K562 (cell line): Measurements from ENCODE around the gene DDX51. TPM values are rescaled to one million over a fixed set of nuclear protein-coding genes. Genes with fewer than 3 reads are reported as not detected.

Source experiments
- ATAC-seq: fragments of 200-7000 bp; cut with Tn5 transposase; 3 replicates; pipeline ENCODE4 v1.9.1; 2020; ENCODE audit warnings: moderate library complexity
- BruUV-seq: library from RNA; stranded (reverse); fragments of 400-500 nt; replicated peaks from 2 replicates; lab custom pipeline; 2021; lab: Mats Ljungman, UMichigan
- CTCF ChIA-PET: fragments of 300-600 bp; formaldehyde crosslinking; extraction: SDS; loops from one replicate; lab custom pipeline; 2021; ENCODE audit warnings: low intra/inter-chr PET ratio; lab: Yijun Ruan, JAX
- POLR2A ChIA-PET: fragments of 300-600, 350-650 bp; sonication (Branson Sonifier 250); formaldehyde crosslinking; extraction: SDS; loops from one replicate; lab custom pipeline; 2021; ENCODE audit warnings: antibody characterized with exemption, inconsistent platforms; lab: Yijun Ruan, JAX
- DNase-seq, 4 experiments: peaks; one replicate each; pipeline versions ENCODE4 v3.0.0 to v3.0.0-alpha.2; 2011 to 2018; ENCODE audit warnings: low spot score in 3 of 4, mixed read lengths in 3 of 4; ENCODE audit errors: extremely low read depth in 1 of 4
- FAIRE-seq: peaks from 2 replicates; lab custom pipeline; 2011; peaks lifted over from hg19 to GRCh38; lab: Jason Lieb, UNC
- H2AFZ ChIP-seq: 2 replicates; pipeline ENCODE4 v1.6.0; 2011; ENCODE audit warnings: low read depth, low read length, control low read depth, inconsistent platforms
- H3K27ac ChIP-seq: fragments of 200-600 bp; 3 replicates; pipeline ENCODE4 v1.8.0; 2011; ENCODE audit warnings: low read depth, mild to moderate bottlenecking, control low read depth, inconsistent platforms, low read length, moderate library complexity, mixed read lengths; ENCODE audit errors: extremely low read depth
- H3K27me3 ChIP-seq, 2 experiments: fragments of 300-600 bp in 1 of 2; 2 replicates in 1 of 2; 3 replicates in 1 of 2; pipeline versions ENCODE4 v1.6.0 to v1.8.0; 2011; ENCODE audit warnings: inconsistent platforms in 2 of 2, low read length in 2 of 2, mild to moderate bottlenecking in 1 of 2, mixed read lengths in 1 of 2, moderate library complexity in 1 of 2; ENCODE audit not compliant: control insufficient read depth in 2 of 2, insufficient read depth in 2 of 2
- H3K36me3 ChIP-seq: fragments of 300-600 bp; 3 replicates; pipeline ENCODE4 v1.8.0; 2011; ENCODE audit warnings: mild to moderate bottlenecking, low read length, inconsistent platforms; ENCODE audit not compliant: control insufficient read depth, insufficient read depth
- H3K4me1 ChIP-seq, 2 experiments: fragments of 200-600 bp in 1 of 2; replicated peaks in 1 of 2; 2 replicates in 1 of 2; 3 replicates in 1 of 2; pipeline versions ENCODE4 v1.5.1 to v1.8.0; 2011; ENCODE audit warnings: inconsistent platforms in 2 of 2, low read length in 2 of 2, mild to moderate bottlenecking in 1 of 2, mixed read lengths in 1 of 2, moderate library complexity in 1 of 2; ENCODE audit not compliant: control insufficient read depth in 2 of 2, insufficient read depth in 2 of 2
- H3K4me2 ChIP-seq: 2 replicates; pipeline ENCODE4 v1.6.1; 2011; ENCODE audit warnings: low read length, control low read depth, inconsistent platforms, mixed read lengths; ENCODE audit not compliant: insufficient read depth
- H3K4me3 ChIP-seq: fragments of 200-600 bp; sonication (generic), shearing (Covaris generic); 2 replicates; pipeline ENCODE4 v1.5.1; 2016; ENCODE audit warnings: control low read depth, inconsistent platforms
- H3K79me2 ChIP-seq: fragments of 200-600 bp; 3 replicates; pipeline ENCODE4 v1.8.0; 2011; ENCODE audit warnings: low read length, inconsistent platforms; ENCODE audit not compliant: control insufficient read depth, insufficient read depth
- H3K9ac ChIP-seq, 2 experiments: 2 replicates each; pipeline versions ENCODE4 v1.6.0 to v1.6.1; 2011; ENCODE audit warnings: low read depth in 2 of 2, low read length in 2 of 2, control low read depth in 1 of 2, inconsistent platforms in 1 of 2, mild to moderate bottlenecking in 1 of 2, mixed read lengths in 1 of 2; ENCODE audit not compliant: insufficient read depth in 1 of 2
- H3K9me1 ChIP-seq: one replicate; pipeline ENCODE4 v1.6.0; 2011; ENCODE audit warnings: inconsistent platforms, mild to moderate bottlenecking, low read length, moderate library complexity; ENCODE audit not compliant: control insufficient read depth, insufficient read depth
- H3K9me3 ChIP-seq: replicated peaks from 2 replicates; pipeline ENCODE4 v1.5.1; 2011; ENCODE audit warnings: low read depth, low read length, inconsistent platforms; ENCODE audit not compliant: control insufficient read depth, insufficient read depth
- H4K20me1 ChIP-seq: replicated peaks from 2 replicates; pipeline ENCODE4 v1.6.1; 2011; ENCODE audit warnings: low read length, inconsistent platforms, mixed read lengths; ENCODE audit not compliant: control insufficient read depth, insufficient read depth
- CTCF ChIP-seq, 3 experiments: IDR thresholded peaks in 2 of 3; conservative IDR thresholded peaks in 1 of 3; 2 replicates each; pipeline ENCODE4 v1.5.1; 2011 to 2012; ENCODE audit warnings: low read length in 3 of 3, mild to moderate bottlenecking in 3 of 3, control low read depth in 2 of 3, improper control_type of control experiment in 1 of 3, inconsistent platforms in 1 of 3, low read depth in 1 of 3, mixed read lengths in 1 of 3, moderate library complexity in 1 of 3; ENCODE audit not compliant: insufficient read depth in 2 of 3
- PYGO2 ChIP-seq: fragments of 450-650 bp; IDR thresholded peaks from 2 replicates; pipeline ENCODE4 v1.6.1; 2016; ENCODE audit warnings: mild to moderate bottlenecking, missing genetic modification characterization, moderate library complexity, missing compliant biosample characterization
- ZNF134 ChIP-seq: fragments of 250-450 bp; sonication (Bioruptor Pico); conservative IDR thresholded peaks from 2 replicates; pipeline ENCODE4 v1.4.0; 2020
- ZNF77 ChIP-seq: fragments of 250-450 bp; sonication (Bioruptor Pico); IDR thresholded peaks from 2 replicates; pipeline ENCODE4 v1.5.0; 2020
- ZNF778 ChIP-seq: fragments of 450-650 bp; formaldehyde crosslinking; IDR thresholded peaks from 2 replicates; pipeline ENCODE4 v1.4.0; 2020; ENCODE audit warnings: mild to moderate bottlenecking, moderate library complexity
- WGBS: fragments of 100-300 bp; shearing (Covaris generic); methylation state at CpG from one replicate; pipeline ENCODE4 v1.1.6; 2016; ENCODE audit warnings: low coverage, mixed read lengths; ENCODE audit not compliant: insufficient coverage; ENCODE audit errors: missing lambda C conversion rate; 5-methylcytosine and 5-hydroxymethylcytosine counted together
- in situ Hi-C: fragments of 300-500 bp; cut with MboI; formaldehyde crosslinking; loops from 4 replicates; pipeline ENCODE4 v1.15.0; 2018; ENCODE audit warnings: inconsistent platforms, mixed read lengths
- intact Hi-C: fragments of 100-400 bp; cut with micrococcal nuclease; formaldehyde crosslinking; loops from 2 replicates; pipeline ENCODE4 v1.14.2; 2022
- polyA plus RNA-seq, 8 experiments: library from polyadenylated mRNA; depleted of rRNA in 4 of 8; stranded (reverse) in 5 of 8; unstranded in 3 of 8; fragments of >200 nt; fragmentation: Nextera tagmentation in 2 of 8; fragmentation: Illumina TruSeq in 1 of 8; extraction: Ambion mirVana in 2 of 8; extraction: Trizol in 1 of 8; gene quantifications; 2 replicates each; pipeline versions ENCODE4 v1.2.1 to v1.2.3, GENCODE V29; 2011 to 2014; ENCODE audit warnings: inconsistent platforms in 1 of 8, missing spikeins in 1 of 8
- total RNA-seq, 7 experiments: library from RNA; depleted of rRNA in 6 of 7; stranded (reverse); fragments of >200 nt in 6 of 7; fragmentation: Illumina TruSeq in 2 of 7; extraction: Trizol in 2 of 7; gene quantifications; 2 replicates each; pipeline versions ENCODE4 v1.2.1 to v1.2.3, GENCODE V29; 2011 to 2021; ENCODE audit warnings: low replicate concordance in 1 of 7
- TF ChIP-seq, protein P1 (sequence below), 2 experiments: fragments of 450-650 bp; IDR thresholded peaks; 2 replicates each; pipeline ENCODE4 v1.6.1; 2016; ENCODE audit warnings: mild to moderate bottlenecking in 2 of 2, borderline replicate concordance in 1 of 2, low read depth in 1 of 2, moderate library complexity in 1 of 2
- TF ChIP-seq, protein P2 (sequence below): fragments of 250-450 bp; sonication (Bioruptor Pico); IDR thresholded peaks from 2 replicates; pipeline ENCODE4 v1.5.0; 2020; ENCODE audit warnings: mild to moderate bottlenecking

DDX51 gene
- total and polyA plus RNA-seq, 9 of the 15 experiments (the other 6 are each of a cell fraction or from before 2014, with no cell fraction given), result 1.1 to 35.9 (median 12.4) TPM

DNA sequence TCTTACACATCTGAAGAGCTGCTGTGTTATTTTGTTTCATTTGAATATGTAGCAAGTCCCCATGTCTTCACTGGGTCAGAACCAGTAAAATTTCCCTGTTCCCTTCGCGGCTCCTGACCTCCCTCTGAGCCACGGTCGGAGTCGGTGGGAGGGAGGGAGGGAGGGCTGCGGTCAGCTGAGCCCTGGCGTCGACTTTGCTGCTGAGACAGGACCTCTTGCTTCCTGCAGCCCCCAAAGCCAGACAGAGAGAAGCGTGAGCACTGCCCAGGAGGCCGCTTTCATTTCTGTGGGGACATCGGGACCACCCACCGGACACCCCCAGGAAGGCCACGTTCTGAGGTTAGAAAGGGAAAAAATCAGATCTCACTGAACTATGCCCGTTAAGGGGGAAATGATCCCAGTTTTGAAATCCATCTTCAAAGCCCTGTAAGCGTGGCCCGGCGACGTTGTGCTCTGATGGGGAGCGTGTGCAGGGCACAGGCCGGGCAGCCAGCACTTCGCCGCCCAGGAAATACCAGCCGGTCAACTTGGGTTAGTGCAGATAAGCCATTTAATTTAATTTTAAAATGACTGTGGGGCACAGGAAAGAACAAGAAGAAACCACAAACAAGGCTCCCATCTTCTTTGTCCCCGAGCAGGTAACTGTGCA is 42.2 kb upstream of the DDX51 start:
- intact Hi-C loops, result no loop called here
- no peak for ATAC-seq
- no peaks in the 10 kb centered on the region for H3K9me1 ChIP-seq
- no peaks in the 10 kb centered on the region for H3K9me3 ChIP-seq
- TF ChIP-seq, protein P1, sequence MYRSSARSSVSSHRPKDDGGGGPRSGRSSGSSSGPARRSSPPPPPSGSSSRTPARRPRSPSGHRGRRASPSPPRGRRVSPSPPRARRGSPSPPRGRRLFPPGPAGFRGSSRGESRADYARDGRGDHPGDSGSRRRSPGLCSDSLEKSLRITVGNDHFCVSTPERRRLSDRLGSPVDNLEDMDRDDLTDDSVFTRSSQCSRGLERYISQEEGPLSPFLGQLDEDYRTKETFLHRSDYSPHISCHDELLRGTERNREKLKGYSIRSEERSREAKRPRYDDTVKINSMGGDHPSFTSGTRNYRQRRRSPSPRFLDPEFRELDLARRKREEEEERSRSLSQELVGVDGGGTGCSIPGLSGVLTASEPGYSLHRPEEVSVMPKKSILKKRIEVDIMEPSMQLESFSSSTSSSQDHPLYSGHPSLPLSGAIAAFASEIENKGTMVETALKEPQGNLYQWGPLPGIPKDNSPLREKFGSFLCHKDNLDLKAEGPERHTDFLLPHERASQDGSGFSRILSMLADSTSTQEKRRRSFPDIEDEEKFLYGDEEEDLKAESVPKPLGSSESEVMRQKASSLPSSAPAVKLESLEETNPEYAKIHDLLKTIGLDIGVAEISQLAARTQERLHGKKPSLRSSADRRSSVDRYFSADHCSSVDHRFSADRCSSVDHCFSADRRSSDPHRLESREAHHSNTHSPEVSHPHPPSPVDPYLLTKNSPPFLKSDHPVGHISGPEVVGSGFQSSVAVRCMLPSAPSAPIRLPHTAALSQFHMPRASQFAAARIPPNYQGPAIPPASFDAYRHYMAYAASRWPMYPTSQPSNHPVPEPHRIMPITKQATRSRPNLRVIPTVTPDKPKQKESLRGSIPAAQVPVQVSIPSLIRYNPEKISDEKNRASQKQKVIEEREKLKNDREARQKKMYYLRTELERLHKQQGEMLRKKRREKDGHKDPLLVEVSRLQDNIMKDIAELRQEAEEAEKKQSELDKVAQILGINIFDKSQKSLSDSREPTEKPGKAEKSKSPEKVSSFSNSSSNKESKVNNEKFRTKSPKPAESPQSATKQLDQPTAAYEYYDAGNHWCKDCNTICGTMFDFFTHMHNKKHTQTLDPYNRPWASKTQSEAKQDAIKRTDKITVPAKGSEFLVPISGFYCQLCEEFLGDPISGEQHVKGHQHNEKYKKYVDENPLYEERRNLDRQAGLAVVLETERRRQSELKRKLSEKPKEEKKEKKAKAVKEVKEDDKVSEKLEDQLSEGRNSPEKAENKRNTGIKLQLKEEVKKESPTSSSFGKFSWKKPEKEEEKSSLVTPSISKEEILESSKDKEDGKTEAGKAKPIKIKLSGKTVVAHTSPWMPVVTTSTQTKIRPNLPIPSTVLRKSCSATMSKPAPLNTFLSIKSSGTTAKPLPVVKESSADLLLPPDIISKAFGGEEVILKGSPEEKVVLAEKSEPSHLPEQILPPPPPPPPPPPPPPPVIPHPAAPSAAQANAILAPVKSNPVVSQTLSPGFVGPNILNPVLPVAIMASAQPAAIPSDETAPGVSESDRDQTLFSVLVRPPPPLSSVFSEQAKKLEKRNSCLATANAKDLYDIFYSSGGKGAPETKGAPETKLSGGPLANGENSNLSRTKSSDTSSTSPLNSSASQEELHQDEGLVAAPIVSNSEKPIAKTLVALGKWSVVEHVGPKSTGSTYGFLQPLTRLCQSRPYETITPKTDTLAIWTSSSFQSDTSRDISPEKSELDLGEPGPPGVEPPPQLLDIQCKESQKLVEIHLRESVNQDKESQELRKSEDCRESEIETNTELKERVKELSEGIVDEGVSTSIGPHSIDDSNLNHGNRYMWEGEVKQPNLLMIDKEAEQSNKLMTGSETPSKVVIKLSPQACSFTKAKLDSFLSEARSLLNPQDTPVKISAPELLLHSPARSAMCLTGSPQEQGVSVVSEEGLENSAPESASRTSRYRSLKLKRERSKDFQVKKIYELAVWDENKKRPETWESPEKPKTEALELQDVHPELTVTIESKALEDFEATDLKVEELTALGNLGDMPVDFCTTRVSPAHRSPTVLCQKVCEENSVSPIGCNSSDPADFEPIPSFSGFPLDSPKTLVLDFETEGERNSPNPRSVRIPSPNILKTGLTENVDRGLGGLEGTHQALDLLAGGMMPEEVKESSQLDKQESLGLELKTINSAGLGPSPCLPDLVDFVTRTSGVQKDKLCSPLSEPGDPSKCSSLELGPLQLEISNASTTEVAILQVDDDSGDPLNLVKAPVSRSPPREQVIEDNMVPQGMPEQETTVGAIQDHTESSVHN (IDR thresholded peaks at IDR 0.05; ENCODE audit: borderline replicate concordance in 1 of 2, low read depth in 1 of 2), result no peak
- TF ChIP-seq, protein P2, sequence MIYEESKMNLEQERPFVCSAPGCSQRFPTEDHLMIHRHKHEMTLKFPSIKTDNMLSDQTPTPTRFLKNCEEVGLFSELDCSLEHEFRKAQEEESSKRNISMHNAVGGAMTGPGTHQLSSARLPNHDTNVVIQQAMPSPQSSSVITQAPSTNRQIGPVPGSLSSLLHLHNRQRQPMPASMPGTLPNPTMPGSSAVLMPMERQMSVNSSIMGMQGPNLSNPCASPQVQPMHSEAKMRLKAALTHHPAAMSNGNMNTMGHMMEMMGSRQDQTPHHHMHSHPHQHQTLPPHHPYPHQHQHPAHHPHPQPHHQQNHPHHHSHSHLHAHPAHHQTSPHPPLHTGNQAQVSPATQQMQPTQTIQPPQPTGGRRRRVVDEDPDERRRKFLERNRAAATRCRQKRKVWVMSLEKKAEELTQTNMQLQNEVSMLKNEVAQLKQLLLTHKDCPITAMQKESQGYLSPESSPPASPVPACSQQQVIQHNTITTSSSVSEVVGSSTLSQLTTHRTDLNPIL, result no peak
- no peak for TF ChIP-seq ZNF134 (CRISPR knock-in tag)
- TF ChIP-seq PYGO2 (tag), result no peak
- no peak for TF ChIP-seq ZNF778 (CRISPR knock-in tag)
- no peak for TF ChIP-seq CTCF (IDR thresholded peaks at IDR 0.05 in 2 of 3, conservative IDR thresholded peaks at IDR 0.05 in 1 of 3; ENCODE audit: insufficient read depth in 2 of 3, low read depth in 1 of 3, low read length in 3 of 3)
- no peak for TF ChIP-seq ZNF77 (CRISPR knock-in tag)
- TF ChIP-seq, all 486 proteins: peak for 0
- ChIA-PET POLR2A (interaction anchor here (0.7 kb wide), 1 partner anchor 76 kb away, joined by 3 read pairs; no protein-coding TSS in a partner anchor), CTCF (no interaction called here)
- in situ Hi-C loops, result no loop called here
- H3K4me1 ChIP-seq, result peaks cover 3 to 43% of the 10 kb centered on the region in 2 experiments; a peak in 2 of 5 replicates
- DNase-seq (no peak), FAIRE-seq (no peak)
- H3K9ac ChIP-seq, result no peak overlapping the region
- no TSS peak for BruUV-seq
- H3K27me3 ChIP-seq, result peaks cover 35 to 84% of the 10 kb centered on the region in 2 experiments
- H3K4me2 ChIP-seq, result no peak overlapping the region
- H2AFZ ChIP-seq, result no peak overlapping the region
- no peaks in the 10 kb centered on the region for H3K36me3 ChIP-seq
- WGBS, result 7% methylated on average over 16 of the region's 24 CpGs
- no peak overlapping the region for H3K4me3 ChIP-seq
- no peaks in the 10 kb centered on the region for H3K79me2 ChIP-seq
- no peak overlapping the region for H3K27ac ChIP-seq
- 0 out of 2 replicates have a peak, but pooled peaks cover 3% of the 10 kb centered on the region for H4K20me1 ChIP-seq
